AG04449 (cell line): ENCODE data around the gene OR4F6.

Experiments used
- CTCF ChIA-PET: fragments of 350-600 bp; formaldehyde crosslinking; extraction: SDS; loops from one replicate; lab custom pipeline; 2021; ENCODE audit warnings: antibody characterized with exemption; lab: Yijun Ruan, JAX
- POLR2A ChIA-PET: fragments of 400-600, 350-600 bp; formaldehyde crosslinking; extraction: SDS; loops from one replicate; lab custom pipeline; 2020; ENCODE audit warnings: antibody characterized with exemption, inconsistent platforms; lab: Yijun Ruan, JAX
- DNase-seq: peaks from one replicate; pipeline ENCODE4 v3.0.0-alpha.2; 2010; ENCODE audit warnings: low read depth, low spot score
- H3K4me3 ChIP-seq: 2 replicates; pipeline ENCODE4 v1.5.1; 2011; ENCODE audit warnings: low read depth, mild to moderate bottlenecking, control low read depth, low read length
- TF ChIP-seq, protein P1 (sequence below): IDR thresholded peaks from one replicate; pipeline ENCODE4 v1.5.1; 2011; ENCODE audit warnings: mild to moderate bottlenecking, moderate library complexity, low read length, control low read depth, inconsistent platforms; ENCODE audit not compliant: insufficient read depth; ENCODE audit errors: missing control alignments

The OR4F6 gene

DNA sequence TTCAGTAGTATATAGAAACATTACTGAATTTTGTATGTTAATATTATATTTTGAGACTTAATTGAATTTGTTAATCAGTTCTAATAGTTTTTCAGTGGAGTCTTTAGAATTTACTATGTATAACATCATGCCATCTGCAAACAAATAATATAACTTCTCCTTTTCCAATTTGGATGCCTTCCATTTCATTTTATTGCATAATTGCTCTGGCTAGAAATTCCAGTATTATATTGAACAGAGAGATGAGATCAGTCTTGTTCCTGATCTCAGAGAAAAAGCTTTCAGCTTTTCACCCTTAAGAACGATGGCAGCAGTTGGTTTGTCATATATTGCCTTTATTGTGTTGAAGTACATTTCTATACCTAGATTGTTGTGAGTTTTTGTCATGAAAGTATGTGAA lies 49.0 kb downstream of the OR4F6 start:
- ChIA-PET POLR2A (interaction anchor here (0.6 kb wide), 1 partner anchor 49 kb away, joined by 4 read pairs; the partner anchor contains the start of gene OR4F6), CTCF (no interaction called here)
- TF ChIP-seq, protein P1, sequence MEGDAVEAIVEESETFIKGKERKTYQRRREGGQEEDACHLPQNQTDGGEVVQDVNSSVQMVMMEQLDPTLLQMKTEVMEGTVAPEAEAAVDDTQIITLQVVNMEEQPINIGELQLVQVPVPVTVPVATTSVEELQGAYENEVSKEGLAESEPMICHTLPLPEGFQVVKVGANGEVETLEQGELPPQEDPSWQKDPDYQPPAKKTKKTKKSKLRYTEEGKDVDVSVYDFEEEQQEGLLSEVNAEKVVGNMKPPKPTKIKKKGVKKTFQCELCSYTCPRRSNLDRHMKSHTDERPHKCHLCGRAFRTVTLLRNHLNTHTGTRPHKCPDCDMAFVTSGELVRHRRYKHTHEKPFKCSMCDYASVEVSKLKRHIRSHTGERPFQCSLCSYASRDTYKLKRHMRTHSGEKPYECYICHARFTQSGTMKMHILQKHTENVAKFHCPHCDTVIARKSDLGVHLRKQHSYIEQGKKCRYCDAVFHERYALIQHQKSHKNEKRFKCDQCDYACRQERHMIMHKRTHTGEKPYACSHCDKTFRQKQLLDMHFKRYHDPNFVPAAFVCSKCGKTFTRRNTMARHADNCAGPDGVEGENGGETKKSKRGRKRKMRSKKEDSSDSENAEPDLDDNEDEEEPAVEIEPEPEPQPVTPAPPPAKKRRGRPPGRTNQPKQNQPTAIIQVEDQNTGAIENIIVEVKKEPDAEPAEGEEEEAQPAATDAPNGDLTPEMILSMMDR: no peak
- no peak overlapping the region for H3K4me3 ChIP-seq
- no peak for DNase-seq
